Keratinocyte (primary cell): ENCODE data around the gene NATD1.

Experiments
- CTCF ChIP-seq, 3 experiments: IDR thresholded peaks in 1 of 3; conservative IDR thresholded peaks in 1 of 3; optimal IDR thresholded peaks in 1 of 3; 2 replicates in 2 of 3; 3 replicates in 1 of 3; pipeline versions ENCODE3 to v1.5.1; 2011; ENCODE audit warnings: low read length in 3 of 3, mild to moderate bottlenecking in 3 of 3, moderate library complexity in 2 of 3, control low read depth in 1 of 3, inconsistent platforms in 1 of 3; ENCODE audit not compliant: insufficient read depth in 2 of 3; ENCODE audit errors: extremely low read depth in 1 of 3
- EZH2 ChIP-seq: IDR thresholded peaks from one replicate; pipeline ENCODE4 v1.6.1; 2012; ENCODE audit warnings: inconsistent platforms, mild to moderate bottlenecking, low read length, moderate library complexity

DNA sequence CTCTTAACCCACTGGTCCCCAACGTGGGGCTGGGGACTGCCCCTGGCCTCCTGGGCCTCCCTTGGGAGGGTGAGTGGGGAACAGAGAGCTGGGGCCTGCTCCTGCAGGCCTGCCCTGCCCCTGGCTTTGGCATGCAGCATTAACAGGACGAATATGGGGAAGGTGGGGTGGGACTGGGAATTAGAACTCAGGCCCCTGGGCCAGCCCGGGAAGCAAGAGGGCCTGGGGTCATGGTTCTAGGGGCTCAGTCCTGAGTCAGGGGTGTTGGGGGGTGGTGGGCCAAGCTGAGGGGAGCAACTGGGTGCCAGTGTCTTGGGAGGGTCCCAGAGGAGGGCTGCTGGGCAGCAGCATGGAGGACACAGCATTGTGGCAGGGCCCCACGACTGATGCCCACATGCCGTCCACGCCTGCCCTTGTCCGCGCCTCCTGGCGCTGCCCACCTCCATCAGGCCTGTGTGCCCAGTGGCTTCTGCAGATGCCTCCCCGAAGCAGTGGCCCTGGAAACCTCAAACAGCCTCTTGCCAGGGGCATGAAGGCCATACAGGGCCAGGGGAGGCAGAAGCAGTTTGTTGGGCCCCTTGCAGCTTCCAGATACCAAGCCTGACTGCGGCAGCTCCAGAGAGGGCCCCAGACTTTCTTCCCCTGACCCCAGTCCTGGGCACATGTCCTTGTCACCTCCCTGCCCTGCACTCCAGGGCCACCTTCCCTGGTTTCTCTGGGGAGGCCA is 36.1 kb upstream of the NATD1 start:
- TF ChIP-seq CTCF (optimal IDR thresholded peaks at IDR 0.05 in 1 of 3, IDR thresholded peaks at IDR 0.05 in 1 of 3, conservative IDR thresholded peaks at IDR 0.05 in 1 of 3; ENCODE audit: extremely low read depth in 1 of 3, insufficient read depth in 2 of 3, low read length in 3 of 3), result no peak
- no peak for TF ChIP-seq EZH2
